GM12878 (cell line): ENCODE results near the gene IFITM1. TPM values are rescaled to one million over a fixed set of nuclear protein-coding genes. Genes with fewer than 3 reads are reported as not detected.
"Not testable (repeated sequence)": the region's sequence is repeated elsewhere in the genome, so short reads cannot be mapped to it uniquely, and the experiment has no call there.

ENCODE experiments used
- ATAC-seq: fragments of 200-7000 bp; cut with Tn5 transposase; 3 replicates; pipeline ENCODE4 v1.9.1; 2020; ENCODE audit warnings: mild to moderate bottlenecking, moderate library complexity
- BruUV-seq: library from RNA; stranded (reverse); fragments of 400-500 nt; replicated peaks from 2 replicates; lab custom pipeline; 2021; lab: Mats Ljungman, UMichigan
- CTCF ChIA-PET: fragments of 300-600 bp; sonication (Branson Sonifier 250); formaldehyde crosslinking; extraction: SDS; loops from one replicate; lab custom pipeline; 2021; ENCODE audit warnings: inconsistent platforms; lab: Yijun Ruan, JAX
- POLR2A ChIA-PET: fragments of 350-600 bp; formaldehyde crosslinking; extraction: SDS; loops from one replicate; lab custom pipeline; 2021; ENCODE audit warnings: inconsistent platforms; lab: Charles Lee
- RAD21 ChIA-PET: fragments of 300-600 bp; sonication (Branson Sonifier 250); formaldehyde crosslinking; loops from one replicate; lab custom pipeline; 2023; ENCODE audit warnings: antibody characterized with exemption; ENCODE audit not compliant: unreplicated experiment; lab: Charles Lee
- SMC1A ChIA-PET: fragments of 300-600 bp; sonication (Branson Sonifier 250); formaldehyde crosslinking; loops from one replicate; lab custom pipeline; 2023; ENCODE audit not compliant: unreplicated experiment, uncharacterized antibody; lab: Charles Lee
- DNase-seq: peaks from one replicate; pipeline ENCODE4 v3.0.0-alpha.2; 2011; ENCODE audit warnings: low read depth, low spot score
- FAIRE-seq: peaks from 3 replicates; lab custom pipeline; 2011; peaks lifted over from hg19 to GRCh38; lab: Jason Lieb, UNC
- H2AFZ ChIP-seq: 2 replicates; pipeline ENCODE4 v1.6.0; 2011; ENCODE audit warnings: low read depth, low read length, control low read depth; ENCODE audit not compliant: control insufficient read depth
- H3K27ac ChIP-seq: 2 replicates; pipeline ENCODE4 v1.5.1; 2011; ENCODE audit warnings: control low read depth; ENCODE audit not compliant: control insufficient read depth, insufficient read depth
- H3K27me3 ChIP-seq, 2 experiments: replicated peaks in 1 of 2; 2 replicates each; pipeline versions ENCODE4 v1.6.0 to v1.6.1; 2011; ENCODE audit warnings: low read length in 1 of 2; ENCODE audit not compliant: control insufficient read depth in 2 of 2, insufficient read depth in 2 of 2
- H3K36me3 ChIP-seq, 2 experiments: 2 replicates each; pipeline ENCODE4 v1.5.1; 2011; ENCODE audit warnings: low read length in 1 of 2; ENCODE audit not compliant: control insufficient read depth in 2 of 2, insufficient read depth in 2 of 2
- H3K4me1 ChIP-seq: 2 replicates; pipeline ENCODE4 v1.6.1; 2011; ENCODE audit warnings: mild to moderate bottlenecking, low read length, moderate library complexity, mixed read lengths; ENCODE audit not compliant: control insufficient read depth, insufficient read depth
- H3K4me2 ChIP-seq: 2 replicates; pipeline ENCODE4 v1.6.0; 2011; ENCODE audit warnings: control low read depth; ENCODE audit not compliant: control insufficient read depth, insufficient read depth
- H3K4me3 ChIP-seq: fragments of 200-600 bp; sonication (generic); 2 replicates; pipeline ENCODE4 v1.5.1; 2016
- H3K79me2 ChIP-seq: 2 replicates; pipeline ENCODE4 v1.6.0; 2011; ENCODE audit warnings: low read length; ENCODE audit not compliant: control insufficient read depth, insufficient read depth
- H3K9ac ChIP-seq: 2 replicates; pipeline ENCODE4 v1.8.0; 2011; ENCODE audit warnings: low read length, control low read depth, mixed read lengths; ENCODE audit not compliant: control insufficient read depth, insufficient read depth
- H3K9me3 ChIP-seq: replicated peaks from 3 replicates; pipeline ENCODE4 v1.5.1; 2011; ENCODE audit warnings: mild to moderate bottlenecking, low read length; ENCODE audit not compliant: control insufficient read depth, insufficient read depth
- H4K20me1 ChIP-seq: 2 replicates; pipeline ENCODE4 v1.6.0; 2011; ENCODE audit not compliant: control insufficient read depth, insufficient read depth
- BHLHE40 ChIP-seq, 2 experiments: fragments of 450-650 bp in 1 of 2; IDR thresholded peaks; 2 replicates each; pipeline ENCODE4 v1.6.1; 2011 to 2017; ENCODE audit warnings: low read depth in 2 of 2, borderline replicate concordance in 1 of 2, improper control_type of control experiment in 1 of 2, low read length in 1 of 2, mild to moderate bottlenecking in 1 of 2
- MLLT1 ChIP-seq: fragments of 450-650 bp; IDR thresholded peaks from 2 replicates; pipeline ENCODE4 v1.6.1; 2016; ENCODE audit warnings: mild to moderate bottlenecking
- NR2F1 ChIP-seq: fragments of 450-650 bp; conservative IDR thresholded peaks from 2 replicates; pipeline ENCODE4 v1.6.1; 2017; ENCODE audit warnings: mild to moderate bottlenecking
- ZNF687 ChIP-seq: fragments of 450-650 bp; IDR thresholded peaks from 2 replicates; pipeline ENCODE4 v1.6.1; 2017; ENCODE audit warnings: mild to moderate bottlenecking, moderate library complexity
- WGBS: methylation state at CpG from one replicate; pipeline ENCODE4 v1.1.6; 2016; ENCODE audit warnings: low lambda C conversion rate; ENCODE audit not compliant: insufficient replicate concordance, insufficient coverage; ENCODE audit errors: missing lambda C conversion rate; 5-methylcytosine and 5-hydroxymethylcytosine counted together
- in situ Hi-C: fragments of 300-500 bp; cut with MboI; formaldehyde crosslinking; loops from 9 replicates; pipeline ENCODE4 v1.14.3; 2018; ENCODE audit warnings: mixed read lengths
- intact Hi-C: fragments of 100-400 bp; cut with micrococcal nuclease; formaldehyde crosslinking; loops from one replicate; pipeline ENCODE4 v1.14.2; 2022; ENCODE audit not compliant: unreplicated experiment
- polyA plus RNA-seq, 11 experiments: library from polyadenylated mRNA; depleted of rRNA in 4 of 11; unstranded in 6 of 11; stranded (reverse) in 5 of 11; fragments of >200 nt; fragmentation: Nextera tagmentation in 4 of 11; fragmentation: Illumina TruSeq in 1 of 11; extraction: Ambion mirVana in 4 of 11; extraction: Trizol in 1 of 11; gene quantifications; 1 replicate in 1 of 11; 2 replicates in 10 of 11; pipeline versions ENCODE4 v1.2.1 to v1.2.3, GENCODE V29; 2011 to 2016; ENCODE audit warnings: inconsistent platforms in 2 of 11, missing spikeins in 2 of 11, low read depth in 1 of 11
- total RNA-seq, 4 experiments: library from RNA; depleted of rRNA in 3 of 4; stranded (reverse); fragments of >200 nt in 3 of 4; fragmentation: Illumina TruSeq in 1 of 4; extraction: Trizol in 1 of 4; gene quantifications; 2 replicates each; pipeline versions ENCODE4 v1.2.1 to v1.2.3, GENCODE V29; 2013 to 2021

The IFITM1 gene
- total and polyA plus RNA-seq, 10 of the 15 experiments (the other 5 are each of a cell fraction or from before 2014, with no cell fraction given) = 396 to 2,788 (median 607) TPM

GRCh38 chr11:308740-309665, 4.8 kb upstream of the IFITM1 start:
- Histone ChIP-seq H3K4me3 (peak overlapping the region; percentile 85), H3K9ac (peak overlapping the region; percentile 84), H3K79me2 (peaks cover 47% of the 10 kb centered on the region), H3K27ac (peak overlapping the region; percentile 86), H3K4me2 (peak overlapping the region; percentile 71), H3K4me1 (peaks cover 15% of the 10 kb centered on the region)
- H3K9me3 ChIP-seq, H3K36me3 ChIP-seq, in situ Hi-C loops, H3K27me3 ChIP-seq, H2AFZ ChIP-seq, DNase-seq, FAIRE-seq, H4K20me1 ChIP-seq: not testable (repeated sequence)
- CTCF ChIA-PET = interaction anchor here (0.6 to 2.1 kb wide), 9 partner anchors 8 to 74 kb away, joined by 3 to 17 read pairs (median 4); partner anchors contain the start of gene PSMD13
- SMC1A ChIA-PET = interaction anchor here (0.6 to 2.0 kb wide), 10 partner anchors 9 to 140 kb away, joined by 3 to 14 read pairs (median 4); no protein-coding TSS in a partner anchor
- BruUV-seq = TSS peak; percentile 96
- 61% methylated on average over 24 of the region's 24 CpGs for WGBS
- POLR2A ChIA-PET = interaction anchor here (0.8 to 2.1 kb wide), 10 partner anchors 8 to 196 kb away, joined by 3 to 20 read pairs (median 5); no protein-coding TSS in a partner anchor
- peak; percentile 8 for ATAC-seq
- TF ChIP-seq MLLT1 (peak; percentile 18; the same call in 1 of the 2 replicates), ZNF687 (peak; percentile 47; the same call in 1 of the 2 replicates), BHLHE40 (IDR thresholded peaks at IDR 0.05; ENCODE audit: borderline replicate concordance in 1 of 2, low read depth in 2 of 2, low read length in 1 of 2) (peak in 1 of 2 experiments; percentile 13; a peak in 1 of 4 replicates), NR2F1 (0 out of 2 replicates have a peak, but pooled peaks have one; percentile 34)
- intact Hi-C loops = loop anchor here (2.0 to 10.0 kb wide), 3 partner anchors 102 to 210 kb away; partner anchors contain the start of genes ANO9, BET1L and RIC8A
- RAD21 ChIA-PET = interaction anchor here (1.1 to 1.9 kb wide), 4 partner anchors 18 to 58 kb away, joined by 3 to 16 read pairs (median 8); no protein-coding TSS in a partner anchor
